Lung microvascular endothelial cell (primary cell): Measurements from ENCODE around the gene RCC2. TPM values are rescaled to one million over a fixed set of nuclear protein-coding genes. Genes with fewer than 3 reads are reported as not detected.
A peak's percentile ranks its signal among the peaks of the same experiment; 100 is the strongest.

Experiments used
- DNase-seq, 2 donors: peaks; one replicate each; pipeline versions ENCODE4 v3.0.0 to v3.0.0-alpha.2; 2010; ENCODE audit warnings: low read depth in 2 of 2
- total RNA-seq: library from RNA; depleted of rRNA; stranded (reverse); fragments of >200 nt; gene quantifications from 2 replicates; pipeline ENCODE4 v1.2.1, GENCODE V29; 2014

Gene RCC2
- total RNA-seq, 1 donor from 2014 or later = 80.2 TPM

DNA sequence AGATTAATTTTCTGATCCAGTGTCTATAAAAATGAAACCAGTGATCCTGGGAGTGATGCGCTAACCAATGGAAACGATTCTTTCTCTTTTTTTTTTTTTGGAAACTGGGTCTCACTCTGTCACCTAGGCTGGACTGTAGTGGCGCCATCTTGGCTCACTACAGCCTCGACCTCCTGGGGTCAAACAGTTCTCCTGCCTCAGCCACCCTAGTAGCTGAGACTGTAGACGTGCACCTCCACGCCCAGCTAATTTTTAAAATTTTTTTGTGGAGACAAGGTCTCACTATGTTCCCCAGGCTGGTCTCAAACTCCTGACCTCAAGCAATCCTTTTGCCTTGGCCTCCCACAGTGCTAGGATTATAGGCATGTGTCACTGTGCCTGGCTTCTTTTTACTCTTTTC is 3.4 kb upstream of the RCC2 start:
- no peak for DNase-seq

- no peak for DNase-seq
Observed at GRCh38 chr1:17441993-17442357, 2.5 kb upstream of the RCC2 start.

DNA sequence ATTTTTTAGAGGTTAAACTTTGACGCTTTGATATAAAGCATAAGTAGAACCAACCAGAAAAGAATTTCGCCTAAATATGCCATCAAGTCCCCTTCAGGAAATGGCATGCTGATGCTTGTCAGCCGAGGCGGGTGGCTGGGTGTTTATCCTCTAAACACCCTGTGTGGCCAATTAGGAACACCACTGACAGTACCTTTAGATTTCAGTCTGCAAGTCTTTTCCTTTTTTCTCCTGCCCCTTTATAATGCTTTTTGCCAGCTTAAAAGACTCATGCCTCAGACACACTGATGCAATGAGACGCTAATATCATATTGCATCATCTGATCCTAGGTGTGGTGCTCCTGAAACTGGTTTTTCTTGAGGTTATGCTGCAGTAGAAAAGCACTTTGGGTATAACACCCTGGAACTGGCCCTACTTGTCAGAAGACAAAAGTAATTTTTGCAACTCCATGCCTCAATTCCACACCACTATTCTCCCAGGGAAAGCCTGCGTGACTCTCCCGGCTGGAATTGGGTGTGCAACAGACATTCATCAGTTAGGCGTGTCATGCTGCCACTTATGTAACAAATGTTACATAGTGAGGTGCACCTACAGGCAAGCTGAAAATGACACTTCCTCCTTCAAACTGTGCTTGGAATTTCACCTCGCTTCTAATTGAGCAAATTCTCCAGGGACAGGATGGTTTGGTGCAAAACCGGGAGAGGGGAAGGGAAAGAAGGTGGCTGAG is 2.0 kb upstream of the RCC2 start:
- no peak for DNase-seq

DNA sequence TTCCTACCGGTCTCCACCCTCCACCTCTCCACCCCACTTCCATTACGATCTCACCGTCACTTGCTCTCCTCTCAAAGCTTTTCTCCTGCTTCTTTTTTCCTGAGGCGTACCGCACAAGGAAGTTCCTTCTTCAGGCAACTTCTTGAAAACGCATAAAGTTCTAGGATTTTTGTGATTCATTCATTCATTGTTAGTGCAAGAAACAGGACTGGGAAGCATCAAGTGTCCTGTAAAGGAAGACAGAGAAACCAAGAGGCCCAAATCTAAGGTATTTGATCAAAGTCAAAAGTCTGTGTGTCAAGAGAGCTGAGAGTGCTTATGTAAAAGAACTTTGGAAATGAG is 1.3 kb upstream of the RCC2 start:
- no peak for DNase-seq

GRCh38 chr1:17440074-17440826 is 773 bp upstream of the RCC2 start:
- no peak for DNase-seq

DNA sequence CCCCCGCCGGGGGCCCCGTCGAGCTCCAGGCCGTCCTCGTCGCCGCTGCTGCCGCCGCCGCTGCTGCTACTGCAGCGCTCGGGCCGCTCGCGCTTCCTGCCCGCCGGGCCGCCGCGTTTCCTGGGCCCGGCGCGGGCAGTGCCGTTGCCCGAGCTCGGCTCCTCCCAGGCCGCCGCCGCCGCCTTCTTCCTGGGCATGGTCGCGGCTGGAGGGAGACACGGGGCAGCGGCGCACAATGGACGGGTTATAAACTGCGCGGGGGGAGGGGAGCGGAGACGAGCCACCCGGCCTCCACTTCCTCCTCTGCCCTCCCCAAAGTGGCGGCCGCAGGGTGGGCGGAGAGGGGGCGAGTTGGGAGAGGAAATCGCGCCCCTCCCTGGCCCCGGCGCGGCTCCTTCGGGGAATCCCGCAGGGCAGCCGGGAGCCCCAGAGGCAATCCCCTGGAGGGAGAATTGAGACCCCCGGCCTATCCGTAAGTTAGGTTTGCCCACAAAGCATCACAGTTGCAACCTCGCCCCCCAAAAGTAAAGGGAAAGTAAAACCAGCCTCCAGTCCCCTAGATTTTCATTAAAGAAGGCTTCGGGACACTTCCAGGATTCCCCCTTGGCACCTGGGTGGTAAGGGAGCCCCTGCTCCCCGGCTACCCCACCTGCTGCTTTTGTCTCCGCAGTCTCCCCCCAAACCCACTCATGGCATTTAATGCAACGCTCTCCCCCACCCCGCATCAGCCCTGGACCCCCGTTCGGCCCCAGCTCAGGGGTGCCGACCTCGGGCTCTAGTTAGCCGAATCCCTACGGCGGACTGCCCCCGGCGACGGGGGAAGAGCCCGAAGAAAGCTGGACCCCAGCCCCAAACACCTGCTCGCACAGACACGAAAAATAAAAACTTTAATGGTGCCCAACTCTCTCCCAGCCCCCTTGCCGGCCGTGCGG is 893 bp downstream of the RCC2 start:
- DNase-seq = peak; percentile 68 to 69

DNA sequence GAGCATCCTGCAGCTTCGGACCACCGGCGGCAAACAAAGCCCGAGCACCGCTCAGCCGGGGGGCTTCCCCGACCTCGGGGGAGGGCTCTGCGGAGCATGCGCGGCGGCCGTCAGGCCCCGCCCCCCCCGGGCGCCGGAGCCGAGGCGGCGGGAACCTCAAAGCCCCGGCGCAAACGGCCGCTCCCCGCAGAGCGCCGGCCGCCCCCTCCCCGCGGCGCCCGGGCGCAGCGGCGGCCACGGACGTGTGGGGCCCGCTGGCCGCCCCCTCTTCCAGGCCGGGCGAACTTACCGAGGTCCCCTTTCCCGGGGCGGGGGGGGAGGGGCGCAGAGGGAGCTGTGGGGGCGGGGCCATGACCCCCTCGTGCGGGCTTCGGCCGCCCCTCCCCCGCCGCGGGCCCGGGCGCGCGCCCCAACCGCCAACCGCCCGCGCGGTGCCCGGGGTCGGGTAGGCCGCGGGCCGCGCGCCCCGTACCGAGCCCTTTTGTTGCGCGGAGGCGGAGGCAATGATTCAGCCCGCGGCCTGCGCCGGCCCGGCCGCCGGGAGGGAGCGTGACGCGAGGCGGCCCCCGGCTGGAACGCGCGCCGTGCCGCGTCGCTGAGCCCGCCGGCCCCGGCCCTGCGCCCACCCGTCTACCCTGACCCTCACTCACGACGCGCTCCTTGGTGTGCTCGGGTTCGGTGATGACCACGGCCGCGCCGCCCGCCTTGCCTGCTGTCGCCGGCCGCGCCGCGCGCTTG is 1.7 kb downstream of the RCC2 start:
- DNase-seq = peak; percentile 50 to 65

DNA sequence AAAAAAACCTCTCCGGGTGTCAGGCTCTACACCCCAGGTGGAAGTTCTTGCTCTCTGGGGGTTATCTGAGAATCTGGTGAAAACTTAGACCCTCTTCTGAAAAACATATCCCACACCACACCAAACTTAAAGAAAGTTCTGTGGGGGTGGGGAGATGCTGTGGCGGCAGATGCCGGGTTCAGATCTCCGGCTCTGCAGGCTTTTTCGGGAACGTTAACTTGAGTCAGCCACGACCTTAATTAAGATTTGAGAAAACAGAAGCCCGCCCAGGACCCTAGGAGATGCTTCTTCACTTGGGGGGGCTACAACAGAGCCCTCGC is 2.3 kb downstream of the RCC2 start:
- DNase-seq = peak in 1 of 2 donors; percentile 11

DNA sequence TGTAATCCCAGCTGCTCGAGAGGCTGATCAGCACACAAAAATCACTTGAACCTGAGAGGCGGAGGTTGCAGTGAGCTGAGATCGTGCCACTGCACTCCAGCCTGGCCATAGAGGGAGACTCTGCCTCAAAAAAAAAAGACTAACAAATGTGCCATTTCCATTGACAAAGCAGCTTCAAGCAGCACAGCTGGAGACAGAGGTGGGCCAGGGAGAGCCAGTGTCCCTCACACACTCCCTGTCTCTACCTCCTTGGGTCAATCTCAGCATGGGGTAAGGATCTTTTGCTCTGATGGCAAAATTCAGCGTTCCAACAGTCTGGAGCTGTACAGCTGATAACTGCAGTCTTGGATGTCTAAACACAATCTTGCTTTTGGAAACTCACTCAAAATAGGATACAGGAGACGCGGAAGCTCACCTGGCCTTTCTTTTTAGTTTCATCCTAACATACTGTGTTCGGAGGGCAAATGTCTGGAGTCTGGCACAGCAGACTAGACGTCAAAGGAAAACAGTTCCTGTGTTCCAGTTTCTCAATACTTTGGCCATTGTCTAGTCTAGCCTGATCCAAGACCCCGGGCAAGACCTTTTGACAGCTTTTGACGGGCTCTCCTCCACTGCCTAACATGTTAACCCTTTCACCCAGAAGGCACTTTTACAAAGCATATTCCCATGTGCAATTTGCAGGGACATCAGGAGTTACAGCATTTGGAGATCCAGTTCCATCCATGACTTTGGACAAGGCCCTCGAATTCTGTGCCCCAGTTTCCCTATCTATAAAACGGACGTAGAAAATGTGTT is 2.9 kb downstream of the RCC2 start:
- DNase-seq = peak; percentile 15 to 29

DNA sequence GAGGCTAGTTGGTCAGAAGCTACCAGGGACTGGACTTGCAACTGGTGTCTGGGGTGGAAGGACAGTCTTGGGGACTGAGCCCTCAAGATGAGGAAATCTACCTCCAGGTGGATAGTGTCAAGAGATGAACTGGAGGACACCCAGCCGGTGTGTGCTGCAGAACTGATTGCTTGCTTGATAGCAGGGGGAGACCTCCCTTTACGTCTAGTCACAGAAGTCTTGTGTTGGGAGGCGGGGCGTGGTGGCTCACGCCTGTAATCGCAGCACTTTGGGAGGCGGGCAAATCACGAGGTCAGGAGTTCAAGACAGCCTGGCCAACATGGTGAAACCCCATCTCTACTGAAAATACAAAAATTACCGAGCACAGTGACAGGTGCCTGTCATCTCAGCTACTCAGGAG is 4.9 kb downstream of the RCC2 start:
- DNase-seq = no peak

GRCh38 chr1:17434016-17434415 is 5.5 kb downstream of the RCC2 start:
- no peak for DNase-seq

- no peak for DNase-seq
Observed at GRCh38 chr1:17433261-17433660, 6.2 kb downstream of the RCC2 start.

DNA sequence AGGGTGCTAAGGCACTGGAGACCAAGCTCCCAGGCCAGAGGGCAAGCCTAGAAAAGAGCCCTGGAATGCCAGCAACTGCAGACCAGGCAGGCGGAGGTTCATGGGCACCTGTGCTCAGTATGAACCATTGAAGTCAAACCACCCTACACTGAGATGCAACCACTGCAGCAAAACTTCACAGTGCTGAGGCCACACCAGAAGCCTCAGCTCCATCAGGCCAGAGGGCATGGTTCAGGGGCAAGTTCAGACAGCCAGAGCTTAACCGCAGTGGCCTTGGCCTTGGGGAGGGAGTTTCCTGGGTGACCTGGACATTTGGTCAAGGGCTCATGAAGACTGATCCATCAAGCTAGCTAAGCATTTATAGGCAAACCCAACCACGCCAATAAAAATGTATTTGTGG is 7.1 kb downstream of the RCC2 start:
- no peak for DNase-seq

- DNase-seq = no peak
Observed at GRCh38 chr1:17429183-17429582, 10.3 kb downstream of the RCC2 start.

DNA sequence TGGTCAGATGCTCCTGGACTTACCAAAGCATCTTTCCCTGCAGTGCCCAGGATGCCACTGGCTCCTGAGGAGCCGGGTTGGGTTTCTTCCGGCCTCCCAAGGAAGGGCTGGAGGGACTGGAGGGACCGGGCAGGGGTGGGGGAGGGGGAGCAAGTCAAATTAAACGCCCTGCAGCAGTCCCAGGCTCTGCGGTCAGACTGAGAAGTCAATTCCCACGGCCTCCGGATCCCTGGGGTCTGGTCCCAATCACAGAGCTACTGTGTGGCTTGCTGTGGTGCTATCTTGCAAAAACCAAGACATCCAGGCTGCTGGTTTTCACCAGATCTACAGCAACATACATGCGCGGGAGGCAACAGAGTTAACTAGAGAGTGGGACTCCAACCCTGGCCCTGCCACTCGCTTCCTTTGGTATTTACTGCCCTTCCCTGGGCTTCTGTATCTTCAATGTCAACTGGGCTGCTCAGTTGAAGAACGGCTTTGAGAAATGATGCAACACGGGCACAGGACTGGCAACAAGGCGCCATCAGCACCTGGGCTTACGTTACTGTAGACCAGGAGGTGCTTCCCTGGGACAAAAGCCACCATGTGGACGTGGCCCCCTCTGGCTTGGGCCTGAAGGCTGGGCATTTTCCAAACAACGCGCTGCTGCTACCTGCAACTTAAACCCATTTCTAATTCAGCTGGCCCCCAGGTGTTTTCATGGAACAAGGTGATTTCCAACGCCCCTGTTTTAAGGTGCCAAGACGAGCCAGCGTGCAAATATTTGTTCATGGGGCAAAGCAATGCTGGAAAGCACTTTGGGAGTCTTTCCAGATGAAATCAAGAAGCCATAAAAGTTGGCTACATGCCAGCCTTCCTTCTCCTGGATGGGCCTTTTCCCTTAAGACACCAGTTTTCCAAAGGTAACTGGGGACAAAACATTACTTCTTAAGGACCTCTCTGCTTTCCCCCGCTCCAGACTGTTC is 11.5 kb downstream of the RCC2 start:
- DNase-seq = no peak

DNA sequence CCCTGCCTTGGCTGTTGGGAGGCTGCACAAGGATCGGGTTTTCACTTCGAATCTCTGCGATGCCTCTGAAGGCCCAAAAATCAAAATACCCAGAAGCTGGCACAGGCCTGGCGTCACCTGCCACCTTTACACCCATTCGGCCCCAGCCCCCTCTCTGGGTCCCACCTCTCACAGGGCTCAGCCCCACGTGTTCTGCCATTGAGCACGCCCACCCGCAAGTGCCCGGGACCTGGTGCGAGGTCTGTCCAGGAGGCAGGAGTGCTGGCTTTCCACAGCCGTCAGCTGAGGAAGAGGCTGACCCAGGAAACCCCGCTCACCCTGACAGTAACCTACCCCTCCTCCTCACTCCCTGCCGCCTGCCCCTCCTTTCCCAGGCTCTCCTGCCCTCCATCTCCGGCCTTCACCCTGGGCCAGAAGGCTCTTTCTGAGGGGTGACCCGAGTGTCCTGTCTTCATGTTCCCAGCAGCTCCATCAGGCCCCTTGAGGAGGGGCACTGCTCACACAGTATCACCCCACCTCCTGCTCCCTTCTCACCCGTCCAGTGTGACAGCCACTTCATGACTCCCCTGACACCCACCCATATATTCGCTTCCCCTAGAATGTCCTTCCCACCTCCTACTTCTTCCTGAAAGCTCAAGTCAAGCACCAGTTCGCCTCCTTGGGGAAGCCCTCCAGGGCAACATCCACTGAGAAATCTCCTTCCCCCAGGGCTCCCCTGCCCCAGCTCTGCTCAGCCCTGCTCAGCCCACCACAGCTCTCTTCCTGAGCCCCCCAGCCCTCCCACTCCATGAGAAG is 13.5 kb downstream of the RCC2 start:
- no peak for DNase-seq

- DNase-seq = no peak
Observed at GRCh38 chr1:17423781-17424245, 15.7 kb downstream of the RCC2 start.

GRCh38 chr1:17422461-17422860 is 17.0 kb downstream of the RCC2 start:
- no peak for DNase-seq
